ENCODE results near the gene HRH3.

- TF ChIP-seq, protein P1, sequence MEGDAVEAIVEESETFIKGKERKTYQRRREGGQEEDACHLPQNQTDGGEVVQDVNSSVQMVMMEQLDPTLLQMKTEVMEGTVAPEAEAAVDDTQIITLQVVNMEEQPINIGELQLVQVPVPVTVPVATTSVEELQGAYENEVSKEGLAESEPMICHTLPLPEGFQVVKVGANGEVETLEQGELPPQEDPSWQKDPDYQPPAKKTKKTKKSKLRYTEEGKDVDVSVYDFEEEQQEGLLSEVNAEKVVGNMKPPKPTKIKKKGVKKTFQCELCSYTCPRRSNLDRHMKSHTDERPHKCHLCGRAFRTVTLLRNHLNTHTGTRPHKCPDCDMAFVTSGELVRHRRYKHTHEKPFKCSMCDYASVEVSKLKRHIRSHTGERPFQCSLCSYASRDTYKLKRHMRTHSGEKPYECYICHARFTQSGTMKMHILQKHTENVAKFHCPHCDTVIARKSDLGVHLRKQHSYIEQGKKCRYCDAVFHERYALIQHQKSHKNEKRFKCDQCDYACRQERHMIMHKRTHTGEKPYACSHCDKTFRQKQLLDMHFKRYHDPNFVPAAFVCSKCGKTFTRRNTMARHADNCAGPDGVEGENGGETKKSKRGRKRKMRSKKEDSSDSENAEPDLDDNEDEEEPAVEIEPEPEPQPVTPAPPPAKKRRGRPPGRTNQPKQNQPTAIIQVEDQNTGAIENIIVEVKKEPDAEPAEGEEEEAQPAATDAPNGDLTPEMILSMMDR (IDR thresholded peaks at IDR 0.05), result no peak
- no peak for TF ChIP-seq POLR2A (IDR thresholded peaks at IDR 0.05)
- TF ChIP-seq POLR2AphosphoS5 (IDR thresholded peaks at IDR 0.05), result no peak
- TF ChIP-seq EP300 (IDR thresholded peaks at IDR 0.05), result no peak
These were observed 18.0 kb downstream of the HRH3 start for GRCh38 chr20:62202083-62202395.

All from suprapubic skin (tissue), 4 donors.